ENCODE results near the gene UAP1L1. TPM values are rescaled to one million over a fixed set of nuclear protein-coding genes. Genes with fewer than 3 reads are reported as not detected.

The UAP1L1 gene
- total RNA-seq, 1 experiment from 2014 or later: 6.6 TPM

DNA sequence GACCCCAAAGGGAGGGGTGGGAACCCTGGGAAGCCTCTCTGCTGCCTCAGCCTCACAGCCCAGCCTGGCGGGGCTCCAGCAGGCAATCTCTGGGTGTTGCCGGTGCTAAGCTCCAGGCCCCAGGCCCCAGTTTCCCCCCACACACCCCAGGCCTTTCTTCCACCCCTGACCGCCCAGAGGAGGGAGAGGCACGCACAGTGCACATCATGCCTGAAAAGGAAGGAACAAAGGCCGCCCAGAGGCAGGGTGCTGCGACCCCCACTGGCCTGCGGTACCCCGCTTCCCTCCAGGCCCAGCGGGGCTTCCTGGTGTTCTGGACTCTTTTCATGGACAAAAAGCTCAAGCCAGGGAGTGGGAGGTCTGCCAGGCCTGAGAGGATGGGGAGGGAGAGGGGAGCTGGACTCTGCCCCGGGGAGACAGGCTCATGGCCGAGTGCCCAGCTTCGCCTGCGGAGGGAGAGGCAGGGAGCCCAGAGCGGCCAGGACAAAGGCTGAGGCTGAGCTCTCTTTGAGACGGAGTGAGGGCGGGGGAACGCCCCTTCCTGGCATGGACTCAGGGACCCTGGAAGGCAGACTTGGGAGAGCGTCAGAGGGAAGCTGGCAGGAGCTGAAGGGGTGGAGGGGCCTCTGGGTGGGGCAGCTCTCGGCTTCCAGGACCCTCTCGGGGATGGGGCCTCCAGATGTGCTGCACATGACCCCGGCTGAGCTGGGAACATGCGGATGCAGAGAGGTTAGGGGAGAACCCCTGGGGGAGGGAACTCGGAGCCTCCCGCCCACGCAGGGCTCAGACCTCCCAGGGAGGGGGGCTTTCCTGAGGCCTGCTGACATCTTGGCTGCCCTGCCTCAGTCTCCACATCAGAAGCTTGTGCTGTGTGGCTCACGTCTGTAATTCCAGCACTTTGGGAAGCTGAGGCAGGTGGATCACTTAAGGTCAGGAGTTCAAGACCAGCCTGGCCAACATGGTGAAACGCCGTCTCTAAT lies 21.6 kb upstream of the UAP1L1 start:
- no peak overlapping the region for H2BK20ac ChIP-seq (ENCODE audit: low read depth, low read length, poor library complexity, severe bottlenecking)
- no peak overlapping the region for H3K9ac ChIP-seq (ENCODE audit: extremely low read depth, insufficient read length, low read length)
- no peak overlapping the region for H4K5ac ChIP-seq (ENCODE audit: insufficient read length, low read depth, low read length)
- H3K36me3 Mint-ChIP-seq (ENCODE audit: insufficient read depth in 1 of 3, low read depth in 3 of 3): no peaks in the 10 kb centered on the region
- no peaks in the 10 kb centered on the region for H3K9me3 ChIP-seq (ENCODE audit: control insufficient read depth, low read depth, low read length)
- no peak overlapping the region for H3T11ph ChIP-seq (ENCODE audit: low read length)
- no peak overlapping the region for H3K4me2 ChIP-seq (ENCODE audit: insufficient read depth, insufficient read length, low read length)
- no peaks in the 10 kb centered on the region for H4K20me1 ChIP-seq (ENCODE audit: control insufficient read depth, insufficient read depth, insufficient read length)
- no peak overlapping the region for H3K27ac Mint-ChIP-seq
- peaks cover 6% of the 10 kb centered on the region for H3K23me2 ChIP-seq (ENCODE audit: insufficient read length, low read depth, low read length, poor library complexity, severe bottlenecking)
- no peak overlapping the region for H2BK5ac ChIP-seq (ENCODE audit: insufficient read length, low read length)
- DNase-seq: no peak
- no peak overlapping the region for H4K91ac ChIP-seq (ENCODE audit: insufficient read length, low read depth, low read length)
- peaks cover 2 to 7% of the 10 kb centered on the region in 2 experiments for H3K4me1 Mint-ChIP-seq
- H3K14ac ChIP-seq (ENCODE audit: insufficient read depth, low read length): no peak overlapping the region
- H2BK12ac ChIP-seq (ENCODE audit: insufficient read length, low read depth, low read length): no peak overlapping the region
- H4K8ac ChIP-seq (replicated peaks; ENCODE audit: insufficient read length, low read depth, low read length): no peak overlapping the region
- no peaks in the 10 kb centered on the region for H3K4me1 ChIP-seq (ENCODE audit: insufficient read depth, low read length)
- no peaks in the 10 kb centered on the region for H3K79me1 ChIP-seq (ENCODE audit: insufficient read depth, low read depth, low read length, poor library complexity, severe bottlenecking)
- H3K4me3 Mint-ChIP-seq: no peak overlapping the region
- H3K23ac ChIP-seq (ENCODE audit: insufficient read length, low read depth, low read length): no peak overlapping the region
- H3K56ac ChIP-seq (ENCODE audit: insufficient read length, low read depth, low read length): no peak overlapping the region
- no peaks in the 10 kb centered on the region for H3K79me2 ChIP-seq (ENCODE audit: insufficient read depth, low read length)
- WGBS (ENCODE audit: extremely low coverage, insufficient read length, low lambda C conversion rate): no CpG with 5 or more reads among the region's 28 CpGs
- H3K27me3 Mint-ChIP-seq (ENCODE audit: low read depth): peaks cover 57% of the 10 kb centered on the region
- TF ChIP-seq, protein P1, sequence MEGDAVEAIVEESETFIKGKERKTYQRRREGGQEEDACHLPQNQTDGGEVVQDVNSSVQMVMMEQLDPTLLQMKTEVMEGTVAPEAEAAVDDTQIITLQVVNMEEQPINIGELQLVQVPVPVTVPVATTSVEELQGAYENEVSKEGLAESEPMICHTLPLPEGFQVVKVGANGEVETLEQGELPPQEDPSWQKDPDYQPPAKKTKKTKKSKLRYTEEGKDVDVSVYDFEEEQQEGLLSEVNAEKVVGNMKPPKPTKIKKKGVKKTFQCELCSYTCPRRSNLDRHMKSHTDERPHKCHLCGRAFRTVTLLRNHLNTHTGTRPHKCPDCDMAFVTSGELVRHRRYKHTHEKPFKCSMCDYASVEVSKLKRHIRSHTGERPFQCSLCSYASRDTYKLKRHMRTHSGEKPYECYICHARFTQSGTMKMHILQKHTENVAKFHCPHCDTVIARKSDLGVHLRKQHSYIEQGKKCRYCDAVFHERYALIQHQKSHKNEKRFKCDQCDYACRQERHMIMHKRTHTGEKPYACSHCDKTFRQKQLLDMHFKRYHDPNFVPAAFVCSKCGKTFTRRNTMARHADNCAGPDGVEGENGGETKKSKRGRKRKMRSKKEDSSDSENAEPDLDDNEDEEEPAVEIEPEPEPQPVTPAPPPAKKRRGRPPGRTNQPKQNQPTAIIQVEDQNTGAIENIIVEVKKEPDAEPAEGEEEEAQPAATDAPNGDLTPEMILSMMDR (conservative IDR thresholded peaks at IDR 0.05): no peak
- H2BK15ac ChIP-seq (ENCODE audit: low read depth, low read length): no peak overlapping the region
- H2AFZ ChIP-seq (ENCODE audit: low read length): no peak overlapping the region
- H3K9me3 Mint-ChIP-seq: no peaks in the 10 kb centered on the region
- no peak overlapping the region for H3K4ac ChIP-seq (ENCODE audit: low read depth, low read length)
- peaks cover 2% of the 10 kb centered on the region; the same call in 1 of the 2 replicates for H3K27me3 ChIP-seq (ENCODE audit: insufficient read depth, low read length)
- no peak overlapping the region for H3K18ac ChIP-seq (ENCODE audit: insufficient read length, low read depth, low read length)
- H2AK5ac ChIP-seq (ENCODE audit: insufficient read length, low read length): no peak overlapping the region
- H2BK120ac ChIP-seq (ENCODE audit: low read depth, low read length, poor library complexity, severe bottlenecking): no peak overlapping the region
- no peak overlapping the region for H3K27ac ChIP-seq (ENCODE audit: insufficient read length, low read depth, low read length)

Measured in H9 (cell line).